ENCODE results near the gene COL5A2.

The COL5A2 gene

DNA sequence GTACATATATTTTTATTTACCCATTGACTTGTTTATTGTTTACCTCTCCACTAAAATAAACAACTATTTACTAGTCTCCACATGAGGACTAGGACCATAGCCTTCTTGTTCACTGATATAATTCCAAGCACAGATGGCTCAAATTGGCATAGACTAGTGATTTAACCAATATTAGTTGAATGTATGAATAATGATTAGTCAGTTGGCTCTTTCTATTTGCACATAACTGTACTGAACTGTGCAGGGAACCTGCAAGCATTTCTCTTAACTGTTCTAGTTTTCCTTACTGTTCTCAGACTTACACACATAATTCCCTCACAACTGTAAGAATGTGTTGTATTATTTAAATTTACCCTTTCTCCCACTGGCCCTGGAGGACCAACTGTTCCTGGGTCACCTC lies 113.5 kb downstream of the COL5A2 start:
- TF ChIP-seq, protein P1, sequence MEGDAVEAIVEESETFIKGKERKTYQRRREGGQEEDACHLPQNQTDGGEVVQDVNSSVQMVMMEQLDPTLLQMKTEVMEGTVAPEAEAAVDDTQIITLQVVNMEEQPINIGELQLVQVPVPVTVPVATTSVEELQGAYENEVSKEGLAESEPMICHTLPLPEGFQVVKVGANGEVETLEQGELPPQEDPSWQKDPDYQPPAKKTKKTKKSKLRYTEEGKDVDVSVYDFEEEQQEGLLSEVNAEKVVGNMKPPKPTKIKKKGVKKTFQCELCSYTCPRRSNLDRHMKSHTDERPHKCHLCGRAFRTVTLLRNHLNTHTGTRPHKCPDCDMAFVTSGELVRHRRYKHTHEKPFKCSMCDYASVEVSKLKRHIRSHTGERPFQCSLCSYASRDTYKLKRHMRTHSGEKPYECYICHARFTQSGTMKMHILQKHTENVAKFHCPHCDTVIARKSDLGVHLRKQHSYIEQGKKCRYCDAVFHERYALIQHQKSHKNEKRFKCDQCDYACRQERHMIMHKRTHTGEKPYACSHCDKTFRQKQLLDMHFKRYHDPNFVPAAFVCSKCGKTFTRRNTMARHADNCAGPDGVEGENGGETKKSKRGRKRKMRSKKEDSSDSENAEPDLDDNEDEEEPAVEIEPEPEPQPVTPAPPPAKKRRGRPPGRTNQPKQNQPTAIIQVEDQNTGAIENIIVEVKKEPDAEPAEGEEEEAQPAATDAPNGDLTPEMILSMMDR (conservative IDR thresholded peaks at IDR 0.05; ENCODE audit: control insufficient read depth, insufficient read depth, low read depth, low read length) = no peak
- no peak overlapping the region for H3K4me3 ChIP-seq (ENCODE audit: control insufficient read depth, low read depth, low read length)
- peak; percentile 69 for DNase-seq (ENCODE audit: low read depth)

DNA sequence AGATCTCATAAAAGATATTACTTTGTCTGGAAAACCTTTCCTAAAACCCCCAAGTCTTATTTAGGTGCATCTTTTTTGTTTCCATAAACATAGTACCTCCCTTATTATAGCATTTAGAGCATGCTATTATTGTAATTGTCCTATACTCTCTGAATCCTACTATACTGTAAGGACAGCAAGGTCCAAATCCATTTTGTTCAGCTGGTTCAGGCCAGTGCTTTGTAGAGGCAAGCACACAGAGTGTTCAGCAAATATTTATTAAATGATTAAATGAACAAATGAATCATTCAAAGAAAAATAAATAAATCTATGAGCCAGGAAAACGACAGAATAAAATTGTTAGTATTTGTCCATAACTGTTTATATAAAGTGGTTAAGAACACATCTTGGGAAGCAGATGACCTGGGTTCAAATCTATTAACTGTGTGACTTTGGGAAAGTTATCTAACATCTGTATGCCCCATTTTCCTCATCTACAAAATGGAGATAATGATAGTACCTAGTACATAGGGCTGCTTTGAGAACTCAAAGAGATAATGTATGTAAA lies 119.4 kb downstream of the COL5A2 start:
- no peak overlapping the region for H3K4me3 ChIP-seq (ENCODE audit: control insufficient read depth, low read depth, low read length)
- TF ChIP-seq, protein P1 (conservative IDR thresholded peaks at IDR 0.05; ENCODE audit: control insufficient read depth, insufficient read depth, low read depth, low read length) = no peak
- no peak for DNase-seq (ENCODE audit: low read depth)

DNA sequence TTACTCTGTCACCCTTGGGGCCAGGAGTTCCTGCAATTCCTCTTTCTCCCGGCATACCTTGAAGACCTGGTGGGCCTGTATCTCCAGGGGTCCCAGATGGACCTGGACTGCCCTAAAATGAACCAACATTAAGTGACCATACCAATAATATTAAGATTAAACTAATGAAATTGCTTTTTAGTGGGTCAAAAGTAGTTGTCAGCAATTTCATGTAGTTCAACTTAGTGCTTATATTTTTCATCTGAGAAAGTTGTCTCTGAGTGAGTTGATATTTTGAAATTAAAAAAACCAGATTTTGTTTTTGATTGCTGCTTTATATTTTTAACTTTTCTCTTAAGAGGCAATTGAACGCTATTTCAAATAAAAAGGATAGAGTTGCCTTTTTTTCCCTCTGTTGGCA lies 122.2 kb downstream of the COL5A2 start:
- TF ChIP-seq, protein P1 (conservative IDR thresholded peaks at IDR 0.05; ENCODE audit: control insufficient read depth, insufficient read depth, low read depth, low read length) = no peak
- no peak overlapping the region for H3K4me3 ChIP-seq (ENCODE audit: control insufficient read depth, low read depth, low read length)
- no peak for DNase-seq (ENCODE audit: low read depth)

DNA sequence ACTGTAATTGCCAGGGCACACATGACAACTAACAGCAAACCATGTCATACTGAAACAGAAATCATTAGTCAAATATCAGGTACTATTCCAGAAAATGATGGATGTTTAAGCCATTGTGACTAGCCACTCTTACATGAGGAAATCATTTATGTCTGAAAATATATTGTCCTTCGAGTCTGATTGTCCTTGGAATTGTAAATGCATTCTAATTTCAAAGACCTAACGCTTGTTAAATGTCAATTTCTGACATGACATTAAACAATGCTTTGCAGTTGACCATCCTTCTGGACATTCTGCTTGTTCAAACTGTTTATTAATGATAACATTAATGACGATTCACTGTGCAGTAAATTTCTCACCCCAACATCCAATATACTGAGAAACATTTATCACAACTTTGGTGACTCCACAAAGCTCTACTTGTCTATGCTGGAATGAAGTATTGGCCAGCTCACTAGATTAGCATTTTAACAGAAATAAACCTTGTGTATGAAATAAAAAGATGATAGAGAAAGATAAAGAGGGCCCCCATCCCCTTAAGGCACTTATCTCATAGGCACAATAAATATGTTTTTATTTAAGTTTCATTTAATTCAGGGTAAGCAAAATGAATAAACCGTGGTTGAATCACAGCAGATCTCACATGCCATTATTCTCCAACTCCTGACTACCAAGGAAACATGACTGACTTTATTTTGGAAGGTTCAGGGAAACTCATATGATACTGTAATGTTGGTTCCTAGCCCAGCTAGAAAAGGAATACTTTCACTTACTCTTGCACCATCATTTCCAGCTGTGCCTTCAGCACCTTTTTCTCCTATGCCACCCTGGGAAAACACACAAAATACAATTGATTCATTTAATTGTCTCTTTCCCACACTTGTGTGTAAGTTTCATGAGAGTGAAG lies 123.1 kb downstream of the COL5A2 start:
- TF ChIP-seq, protein P1 (conservative IDR thresholded peaks at IDR 0.05; ENCODE audit: control insufficient read depth, insufficient read depth, low read depth, low read length) = no peak
- no peak overlapping the region for H3K4me3 ChIP-seq (ENCODE audit: control insufficient read depth, low read depth, low read length)
- peak; percentile 28 for DNase-seq (ENCODE audit: low read depth)

GRCh38 chr2:189050165-189050712 lies 129.3 kb downstream of the COL5A2 start:
- TF ChIP-seq, protein P1 (conservative IDR thresholded peaks at IDR 0.05; ENCODE audit: control insufficient read depth, insufficient read depth, low read depth, low read length) = no peak
- H3K4me3 ChIP-seq (ENCODE audit: control insufficient read depth, low read depth, low read length) = no peak overlapping the region
- no peak for DNase-seq (ENCODE audit: low read depth)

DNA sequence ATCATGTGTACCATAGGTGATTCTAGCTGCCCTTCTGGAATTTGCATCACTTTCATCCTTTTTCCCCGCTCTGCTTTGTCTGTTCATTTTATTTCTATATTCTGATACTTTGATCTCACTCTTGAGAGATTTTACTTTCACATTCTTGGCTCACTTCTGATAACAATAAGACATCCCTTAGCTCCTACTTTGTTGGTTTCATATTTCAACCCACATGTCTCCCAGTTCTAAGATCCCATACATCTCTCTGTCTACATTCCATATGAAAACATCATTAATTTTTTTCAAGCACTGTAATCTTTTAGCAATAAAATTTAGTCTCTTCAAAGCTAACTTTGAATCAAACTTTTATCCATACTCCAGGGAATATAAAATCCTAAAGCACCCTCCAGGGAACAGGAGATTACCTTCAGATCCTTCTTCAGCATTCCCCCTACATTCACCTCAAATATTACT lies 129.8 kb downstream of the COL5A2 start:
- DNase-seq (ENCODE audit: low read depth) = no peak
- no peak overlapping the region for H3K4me3 ChIP-seq (ENCODE audit: control insufficient read depth, low read depth, low read length)
- TF ChIP-seq, protein P1 (conservative IDR thresholded peaks at IDR 0.05; ENCODE audit: control insufficient read depth, insufficient read depth, low read depth, low read length) = no peak
